GM12801 (cell line): Measurements from ENCODE around the gene THSD4.

Experiments
- CTCF ChIP-seq: IDR thresholded peaks from one replicate; pipeline ENCODE4 v1.5.1; 2011; ENCODE audit warnings: control low read depth; ENCODE audit not compliant: insufficient read length; ENCODE audit errors: extremely low read depth

The THSD4 gene

GRCh38 chr15:71344316-71344715, 229.0 kb downstream of the THSD4 start:
- TF ChIP-seq CTCF: no peak

GRCh38 chr15:71345186-71345585, 229.9 kb downstream of the THSD4 start:
- no peak for TF ChIP-seq CTCF

GRCh38 chr15:71346464-71346863, 231.2 kb downstream of the THSD4 start:
- no peak for TF ChIP-seq CTCF

- no peak for TF ChIP-seq CTCF
Observed at GRCh38 chr15:71348597-71348996, 233.3 kb downstream of the THSD4 start.

- no peak for TF ChIP-seq CTCF
Observed at GRCh38 chr15:71349336-71349735, 234.1 kb downstream of the THSD4 start.

- no peak for TF ChIP-seq CTCF
Observed at GRCh38 chr15:71349736-71350526, 234.7 kb downstream of the THSD4 start.

- no peak for TF ChIP-seq CTCF
Observed at GRCh38 chr15:71350622-71351378, 235.5 kb downstream of the THSD4 start.
